ENCODE data around the gene NELL2. TPM values are rescaled to one million over a fixed set of nuclear protein-coding genes. Genes with fewer than 3 reads are reported as not detected.

NELL2 gene
- polyA plus RNA-seq, 3 donors, result 0.09 to 0.98 (median 0.39) TPM

DNA sequence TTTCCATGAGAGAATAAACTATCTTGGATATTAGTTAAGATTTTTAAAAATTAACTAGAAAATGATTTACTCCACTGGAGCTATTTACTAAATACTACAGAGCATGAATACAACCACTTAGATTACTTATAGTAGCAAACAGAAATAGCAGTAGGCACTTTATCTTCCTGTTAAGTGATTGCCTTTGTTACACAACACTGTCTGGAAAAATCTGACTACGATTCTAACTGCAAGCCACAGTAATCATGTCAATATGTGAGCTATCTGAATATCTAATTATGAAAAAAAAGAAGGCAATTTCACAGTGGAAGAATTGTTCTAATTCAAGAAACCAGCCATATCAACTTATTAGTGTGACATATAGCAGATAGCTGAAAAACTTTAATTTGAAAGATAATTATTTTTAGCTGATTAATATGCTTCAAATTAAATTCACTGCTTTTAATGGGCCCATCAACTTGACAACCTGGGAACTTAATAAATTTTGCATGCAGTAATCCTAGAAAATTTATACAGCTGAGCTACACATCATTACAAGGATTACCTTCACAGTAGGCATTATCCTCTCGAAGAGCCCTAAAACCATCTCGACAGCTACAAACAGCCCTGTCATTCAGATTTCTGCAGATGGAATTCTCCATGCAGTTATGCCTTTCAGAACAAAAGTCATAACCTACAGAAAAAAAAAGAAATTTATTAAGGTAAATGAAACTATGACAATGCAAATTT, 172.8 kb downstream of the NELL2 start:
- Mint-ChIP-seq H3K27ac (no peak overlapping the region), H3K4me1 (no peaks in the 10 kb centered on the region), H3K9me3 (peaks cover 0 to 2% (median 0%) of the 10 kb centered on the region in 7 donors), H3K36me3 (no peaks in the 10 kb centered on the region), H3K27me3 (ENCODE audit: low read depth in 3 of 3) (peaks cover 0 to 2% (median 0%) of the 10 kb centered on the region in 3 donors), H3K4me3 (no peak overlapping the region)
- Histone ChIP-seq H3K79me2 (ENCODE audit: insufficient read depth, low read length) (no peaks in the 10 kb centered on the region), H3K4me1 (ENCODE audit: control insufficient read depth in 1 of 2, insufficient read depth in 2 of 2, low read length in 2 of 2) (no peaks in the 10 kb centered on the region), H3K9ac (ENCODE audit: insufficient read depth, low read length, poor library complexity, severe bottlenecking) (no peak overlapping the region), H2AFZ (ENCODE audit: insufficient read depth, low read depth, low read length, poor library complexity, severe bottlenecking) (no peak overlapping the region), H3K9me3 (replicated peaks in 1 of 2; ENCODE audit: control insufficient read depth in 1 of 2, insufficient read depth in 1 of 2, low read length in 2 of 2) (no peaks in the 10 kb centered on the region), H4K20me1 (ENCODE audit: insufficient read depth, low read length) (no peaks in the 10 kb centered on the region), H3K4me2 (replicated peaks; ENCODE audit: extremely low read depth, low read length, poor library complexity, severe bottlenecking) (no peak overlapping the region), H3K4me3 (replicated peaks in 1 of 3; ENCODE audit: low read depth in 2 of 3, low read length in 3 of 3) (no peak overlapping the region), H3K27me3 (ENCODE audit: control insufficient read depth in 2 of 2, insufficient read depth in 2 of 2, low read length in 2 of 2) (no peaks in the 10 kb centered on the region), H3K27ac (ENCODE audit: low read depth in 1 of 2, low read length in 2 of 2) (no peak overlapping the region), H3K36me3 (replicated peaks in 1 of 2; ENCODE audit: control insufficient read depth in 1 of 2, insufficient read depth in 2 of 2, low read length in 2 of 2) (no peaks in the 10 kb centered on the region)
- WGBS (ENCODE audit: insufficient coverage), result no CpG with 5 or more reads among the region's 3 CpGs
- DNase-seq, result no peak
- TF ChIP-seq, protein P1, sequence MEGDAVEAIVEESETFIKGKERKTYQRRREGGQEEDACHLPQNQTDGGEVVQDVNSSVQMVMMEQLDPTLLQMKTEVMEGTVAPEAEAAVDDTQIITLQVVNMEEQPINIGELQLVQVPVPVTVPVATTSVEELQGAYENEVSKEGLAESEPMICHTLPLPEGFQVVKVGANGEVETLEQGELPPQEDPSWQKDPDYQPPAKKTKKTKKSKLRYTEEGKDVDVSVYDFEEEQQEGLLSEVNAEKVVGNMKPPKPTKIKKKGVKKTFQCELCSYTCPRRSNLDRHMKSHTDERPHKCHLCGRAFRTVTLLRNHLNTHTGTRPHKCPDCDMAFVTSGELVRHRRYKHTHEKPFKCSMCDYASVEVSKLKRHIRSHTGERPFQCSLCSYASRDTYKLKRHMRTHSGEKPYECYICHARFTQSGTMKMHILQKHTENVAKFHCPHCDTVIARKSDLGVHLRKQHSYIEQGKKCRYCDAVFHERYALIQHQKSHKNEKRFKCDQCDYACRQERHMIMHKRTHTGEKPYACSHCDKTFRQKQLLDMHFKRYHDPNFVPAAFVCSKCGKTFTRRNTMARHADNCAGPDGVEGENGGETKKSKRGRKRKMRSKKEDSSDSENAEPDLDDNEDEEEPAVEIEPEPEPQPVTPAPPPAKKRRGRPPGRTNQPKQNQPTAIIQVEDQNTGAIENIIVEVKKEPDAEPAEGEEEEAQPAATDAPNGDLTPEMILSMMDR (IDR thresholded peaks at IDR 0.05), result no peak
- intact Hi-C loops (cut with micrococcal nuclease), result no loop called here

DNA sequence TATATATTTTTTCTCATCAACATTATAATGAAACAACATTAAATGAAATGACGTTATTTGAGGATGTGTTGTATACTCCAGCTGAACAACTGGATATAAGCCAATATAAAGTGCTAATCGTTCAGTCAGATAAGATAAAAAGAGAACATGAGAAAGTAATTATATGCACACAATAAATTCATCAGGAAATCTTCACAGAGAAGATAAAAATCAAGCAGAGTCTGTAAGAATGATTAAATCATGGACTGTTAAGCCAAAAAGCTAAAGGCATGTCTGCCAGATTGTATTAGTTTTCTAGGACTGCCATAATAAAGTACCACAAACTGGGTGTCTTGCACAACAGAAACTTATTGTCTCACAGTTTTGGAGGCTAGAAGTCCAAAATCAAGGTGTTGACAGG, 178.6 kb downstream of the NELL2 start:
- no peaks in the 10 kb centered on the region for H3K27me3 ChIP-seq (ENCODE audit: control insufficient read depth in 2 of 2, insufficient read depth in 2 of 2, low read length in 2 of 2)
- WGBS (ENCODE audit: insufficient coverage), result no CpG with 5 or more reads among the region's 2 CpGs
- intact Hi-C loops (cut with micrococcal nuclease), result no loop called here
- no peak overlapping the region for H2AFZ ChIP-seq (ENCODE audit: insufficient read depth, low read depth, low read length, poor library complexity, severe bottlenecking)
- H4K20me1 ChIP-seq (ENCODE audit: insufficient read depth, low read length), result no peaks in the 10 kb centered on the region
- Mint-ChIP-seq H3K4me1 (no peaks in the 10 kb centered on the region), H3K4me3 (no peak overlapping the region), H3K9me3 (peaks cover 0 to 3% (median 2%) of the 10 kb centered on the region in 7 donors), H3K36me3 (no peaks in the 10 kb centered on the region), H3K27me3 (ENCODE audit: low read depth in 3 of 3) (peaks cover 0 to 2% (median 0%) of the 10 kb centered on the region in 3 donors), H3K27ac (no peak overlapping the region)
- H3K9me3 ChIP-seq (replicated peaks in 1 of 2; ENCODE audit: control insufficient read depth in 1 of 2, insufficient read depth in 1 of 2, low read length in 2 of 2), result no peaks in the 10 kb centered on the region
- H3K27ac ChIP-seq (ENCODE audit: low read depth in 1 of 2, low read length in 2 of 2), result no peak overlapping the region
- TF ChIP-seq, protein P1 (IDR thresholded peaks at IDR 0.05), result no peak
- no peaks in the 10 kb centered on the region for H3K4me1 ChIP-seq (ENCODE audit: control insufficient read depth in 1 of 2, insufficient read depth in 2 of 2, low read length in 2 of 2)
- H3K36me3 ChIP-seq (replicated peaks in 1 of 2; ENCODE audit: control insufficient read depth in 1 of 2, insufficient read depth in 2 of 2, low read length in 2 of 2), result no peaks in the 10 kb centered on the region
- no peaks in the 10 kb centered on the region for H3K79me2 ChIP-seq (ENCODE audit: insufficient read depth, low read length)
- H3K4me2 ChIP-seq (replicated peaks; ENCODE audit: extremely low read depth, low read length, poor library complexity, severe bottlenecking), result no peak overlapping the region
- DNase-seq, result no peak
- no peak overlapping the region for H3K4me3 ChIP-seq (replicated peaks in 1 of 3; ENCODE audit: low read depth in 2 of 3, low read length in 3 of 3)
- H3K9ac ChIP-seq (ENCODE audit: insufficient read depth, low read length, poor library complexity, severe bottlenecking), result no peak overlapping the region

Measured in CD14-positive monocyte (primary cell).